SK-N-SH (cell line): ENCODE results near the gene IL17A.

Experiments used
- ELF1 ChIP-seq: IDR thresholded peaks from 2 replicates; pipeline ENCODE4 v1.4.0; 2012
- EP300 ChIP-seq, 2 experiments: IDR thresholded peaks; 2 replicates each; pipeline versions ENCODE4 v1.4.0 to v1.6.1; 2012; ENCODE audit warnings: borderline replicate concordance in 1 of 2, low read depth in 1 of 2, low read length in 1 of 2
- EZH2phosphoT487 ChIP-seq: fragments of 200-600 bp; sonication (generic); IDR thresholded peaks from 2 replicates; pipeline ENCODE4 v1.6.1; 2017; ENCODE audit warnings: low read depth, mixed run types, mild to moderate bottlenecking, antibody characterized with exemption, moderate library complexity, borderline replicate concordance
- JUND ChIP-seq: IDR thresholded peaks from 2 replicates; pipeline ENCODE4 v1.4.0; 2012
- POLR2AphosphoS5 ChIP-seq: IDR thresholded peaks from 2 replicates; pipeline ENCODE4 v1.6.1; 2012; ENCODE audit warnings: low read depth, low read length
- RCOR1 ChIP-seq: fragments of 150-350 bp; IDR thresholded peaks from 2 replicates; pipeline ENCODE4 v1.6.1; 2017; ENCODE audit warnings: antibody characterized with exemption, low read length
- SMC3 ChIP-seq: IDR thresholded peaks from 2 replicates; pipeline ENCODE4 v1.6.1; 2012; ENCODE audit warnings: low read depth, low read length, improper control_type of control experiment
- TF ChIP-seq, protein P1 (sequence below): IDR thresholded peaks from 2 replicates; pipeline ENCODE4 v1.4.0; 2012; ENCODE audit warnings: low read depth
- TF ChIP-seq, protein P2 (sequence below): fragments of 200-600 bp; sonication (generic); IDR thresholded peaks from 2 replicates; pipeline ENCODE4 v1.6.1; 2017; ENCODE audit warnings: antibody characterized with exemption, mild to moderate bottlenecking, moderate library complexity
- TF ChIP-seq, protein P3 (sequence below): IDR thresholded peaks from 2 replicates; pipeline ENCODE4; 2012
- TF ChIP-seq, protein P4 (sequence below): IDR thresholded peaks from 2 replicates; pipeline ENCODE4 v1.6.1; 2012; ENCODE audit warnings: mild to moderate bottlenecking, low read depth, low read length, moderate library complexity

DNA sequence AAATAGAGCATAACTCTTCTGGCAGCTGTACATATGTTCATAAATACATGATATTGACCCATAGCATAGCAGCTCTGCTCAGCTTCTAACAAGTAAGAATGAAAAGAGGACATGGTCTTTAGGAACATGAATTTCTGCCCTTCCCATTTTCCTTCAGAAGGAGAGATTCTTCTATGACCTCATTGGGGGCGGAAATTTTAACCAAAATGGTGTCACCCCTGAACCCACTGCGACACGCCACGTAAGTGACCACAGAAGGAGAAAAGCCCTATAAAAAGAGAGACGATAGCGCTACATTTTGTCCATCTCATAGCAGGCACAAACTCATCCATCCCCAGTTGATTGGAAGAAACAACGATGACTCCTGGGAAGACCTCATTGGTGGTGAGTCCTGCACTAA, at the start of gene IL17A:
- TF ChIP-seq, protein P1, sequence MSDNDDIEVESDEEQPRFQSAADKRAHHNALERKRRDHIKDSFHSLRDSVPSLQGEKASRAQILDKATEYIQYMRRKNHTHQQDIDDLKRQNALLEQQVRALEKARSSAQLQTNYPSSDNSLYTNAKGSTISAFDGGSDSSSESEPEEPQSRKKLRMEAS, result no peak
- TF ChIP-seq ELF1 (no peak), EZH2phosphoT487 (no peak), EP300 (IDR thresholded peaks at IDR 0.05; ENCODE audit: borderline replicate concordance in 1 of 2, low read depth in 1 of 2, low read length in 1 of 2) (no peak), POLR2AphosphoS5 (no peak), RCOR1 (no peak), SMC3 (no peak), JUND (no peak)
- TF ChIP-seq, protein P2, sequence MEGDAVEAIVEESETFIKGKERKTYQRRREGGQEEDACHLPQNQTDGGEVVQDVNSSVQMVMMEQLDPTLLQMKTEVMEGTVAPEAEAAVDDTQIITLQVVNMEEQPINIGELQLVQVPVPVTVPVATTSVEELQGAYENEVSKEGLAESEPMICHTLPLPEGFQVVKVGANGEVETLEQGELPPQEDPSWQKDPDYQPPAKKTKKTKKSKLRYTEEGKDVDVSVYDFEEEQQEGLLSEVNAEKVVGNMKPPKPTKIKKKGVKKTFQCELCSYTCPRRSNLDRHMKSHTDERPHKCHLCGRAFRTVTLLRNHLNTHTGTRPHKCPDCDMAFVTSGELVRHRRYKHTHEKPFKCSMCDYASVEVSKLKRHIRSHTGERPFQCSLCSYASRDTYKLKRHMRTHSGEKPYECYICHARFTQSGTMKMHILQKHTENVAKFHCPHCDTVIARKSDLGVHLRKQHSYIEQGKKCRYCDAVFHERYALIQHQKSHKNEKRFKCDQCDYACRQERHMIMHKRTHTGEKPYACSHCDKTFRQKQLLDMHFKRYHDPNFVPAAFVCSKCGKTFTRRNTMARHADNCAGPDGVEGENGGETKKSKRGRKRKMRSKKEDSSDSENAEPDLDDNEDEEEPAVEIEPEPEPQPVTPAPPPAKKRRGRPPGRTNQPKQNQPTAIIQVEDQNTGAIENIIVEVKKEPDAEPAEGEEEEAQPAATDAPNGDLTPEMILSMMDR, result no peak
- TF ChIP-seq, protein P3, sequence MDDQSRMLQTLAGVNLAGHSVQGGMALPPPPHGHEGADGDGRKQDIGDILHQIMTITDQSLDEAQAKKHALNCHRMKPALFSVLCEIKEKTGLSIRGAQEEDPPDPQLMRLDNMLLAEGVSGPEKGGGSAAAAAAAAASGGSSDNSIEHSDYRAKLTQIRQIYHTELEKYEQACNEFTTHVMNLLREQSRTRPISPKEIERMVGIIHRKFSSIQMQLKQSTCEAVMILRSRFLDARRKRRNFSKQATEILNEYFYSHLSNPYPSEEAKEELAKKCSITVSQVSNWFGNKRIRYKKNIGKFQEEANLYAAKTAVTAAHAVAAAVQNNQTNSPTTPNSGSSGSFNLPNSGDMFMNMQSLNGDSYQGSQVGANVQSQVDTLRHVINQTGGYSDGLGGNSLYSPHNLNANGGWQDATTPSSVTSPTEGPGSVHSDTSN, result no peak
- TF ChIP-seq, protein P4, sequence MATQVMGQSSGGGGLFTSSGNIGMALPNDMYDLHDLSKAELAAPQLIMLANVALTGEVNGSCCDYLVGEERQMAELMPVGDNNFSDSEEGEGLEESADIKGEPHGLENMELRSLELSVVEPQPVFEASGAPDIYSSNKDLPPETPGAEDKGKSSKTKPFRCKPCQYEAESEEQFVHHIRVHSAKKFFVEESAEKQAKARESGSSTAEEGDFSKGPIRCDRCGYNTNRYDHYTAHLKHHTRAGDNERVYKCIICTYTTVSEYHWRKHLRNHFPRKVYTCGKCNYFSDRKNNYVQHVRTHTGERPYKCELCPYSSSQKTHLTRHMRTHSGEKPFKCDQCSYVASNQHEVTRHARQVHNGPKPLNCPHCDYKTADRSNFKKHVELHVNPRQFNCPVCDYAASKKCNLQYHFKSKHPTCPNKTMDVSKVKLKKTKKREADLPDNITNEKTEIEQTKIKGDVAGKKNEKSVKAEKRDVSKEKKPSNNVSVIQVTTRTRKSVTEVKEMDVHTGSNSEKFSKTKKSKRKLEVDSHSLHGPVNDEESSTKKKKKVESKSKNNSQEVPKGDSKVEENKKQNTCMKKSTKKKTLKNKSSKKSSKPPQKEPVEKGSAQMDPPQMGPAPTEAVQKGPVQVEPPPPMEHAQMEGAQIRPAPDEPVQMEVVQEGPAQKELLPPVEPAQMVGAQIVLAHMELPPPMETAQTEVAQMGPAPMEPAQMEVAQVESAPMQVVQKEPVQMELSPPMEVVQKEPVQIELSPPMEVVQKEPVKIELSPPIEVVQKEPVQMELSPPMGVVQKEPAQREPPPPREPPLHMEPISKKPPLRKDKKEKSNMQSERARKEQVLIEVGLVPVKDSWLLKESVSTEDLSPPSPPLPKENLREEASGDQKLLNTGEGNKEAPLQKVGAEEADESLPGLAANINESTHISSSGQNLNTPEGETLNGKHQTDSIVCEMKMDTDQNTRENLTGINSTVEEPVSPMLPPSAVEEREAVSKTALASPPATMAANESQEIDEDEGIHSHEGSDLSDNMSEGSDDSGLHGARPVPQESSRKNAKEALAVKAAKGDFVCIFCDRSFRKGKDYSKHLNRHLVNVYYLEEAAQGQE, result no peak
